Brain microvascular endothelial cell (primary cell): ENCODE data around the gene MACROD1.

ENCODE experiments used
- DNase-seq: peaks from one replicate; pipeline ENCODE4 v3.0.0-alpha.2; 2020
- H3K27ac ChIP-seq: fragments of 250-450 bp; sonication (Bioruptor Pico); 2 replicates; pipeline ENCODE4 v1.5.1; 2020; ENCODE audit warnings: mild to moderate bottlenecking, moderate library complexity
- H3K27me3 ChIP-seq: fragments of 250-450 bp; sonication (Bioruptor Pico); replicated peaks from 2 replicates; pipeline ENCODE4 v1.5.1; 2020; ENCODE audit warnings: mild to moderate bottlenecking
- H3K36me3 ChIP-seq: fragments of 250-450 bp; sonication (Bioruptor Pico); replicated peaks from 2 replicates; pipeline ENCODE4 v1.5.1; 2020; ENCODE audit warnings: mild to moderate bottlenecking
- H3K4me3 ChIP-seq: 2 replicates; pipeline ENCODE4 v1.5.1; 2011; ENCODE audit warnings: low read depth, mild to moderate bottlenecking, control low read depth, low read length, moderate library complexity
- CTCF ChIP-seq: IDR thresholded peaks from 2 replicates; pipeline ENCODE4 v1.5.1; 2011; ENCODE audit warnings: low read depth, mild to moderate bottlenecking, moderate library complexity, low read length, control low read depth, inconsistent platforms; ENCODE audit errors: missing control alignments
- in situ Hi-C: cut with HindIII; loops from 2 replicates; pipeline ENCODE4 v1.10.0; 2017; ENCODE audit warnings: low sequenced_read_pairs, low pct_ligation_motif_present

The MACROD1 gene

GRCh38 chr11:64103277-64103985, 62.5 kb downstream of the MACROD1 start:
- Histone ChIP-seq H3K27me3 (peaks cover 30% of the 10 kb centered on the region), H3K27ac (no peak overlapping the region), H3K4me3 (no peak overlapping the region), H3K36me3 (no peaks in the 10 kb centered on the region)
- DNase-seq = no peak
- in situ Hi-C loops = no loop called here
- no peak for TF ChIP-seq CTCF

- DNase-seq = no peak
- TF ChIP-seq CTCF = no peak
- Histone ChIP-seq H3K4me3 (no peak overlapping the region), H3K36me3 (no peaks in the 10 kb centered on the region), H3K27ac (no peak overlapping the region), H3K27me3 (peaks cover 35% of the 10 kb centered on the region)
- in situ Hi-C loops = no loop called here
Observed at GRCh38 chr11:64102005-64102738, 63.7 kb downstream of the MACROD1 start.

GRCh38 chr11:64101461-64101860, 64.5 kb downstream of the MACROD1 start:
- Histone ChIP-seq H3K4me3 (no peak overlapping the region), H3K27ac (no peak overlapping the region), H3K36me3 (no peaks in the 10 kb centered on the region), H3K27me3 (peaks cover 35% of the 10 kb centered on the region)
- TF ChIP-seq CTCF = no peak
- DNase-seq = no peak
- in situ Hi-C loops = no loop called here

GRCh38 chr11:64100782-64101353, 65.0 kb downstream of the MACROD1 start:
- peaks cover 35% of the 10 kb centered on the region for H3K27me3 ChIP-seq
- no peak for DNase-seq
- H3K4me3 ChIP-seq = no peak overlapping the region
- in situ Hi-C loops = no loop called here
- TF ChIP-seq CTCF = no peak
- H3K27ac ChIP-seq = no peak overlapping the region
- H3K36me3 ChIP-seq = no peaks in the 10 kb centered on the region

- no peak for DNase-seq
- no peak overlapping the region for H3K4me3 ChIP-seq
- no peak overlapping the region for H3K27ac ChIP-seq
- H3K27me3 ChIP-seq = peaks cover 35% of the 10 kb centered on the region
- peak; percentile 53 for TF ChIP-seq CTCF
- in situ Hi-C loops = no loop called here
- H3K36me3 ChIP-seq = no peaks in the 10 kb centered on the region
Observed at GRCh38 chr11:64100360-64100759, 65.6 kb downstream of the MACROD1 start.
